HG02571 (cell line): ENCODE results near the gene DPYSL4.

Experiments used
- ATAC-seq: cut with Tn5 transposase; IDR thresholded peaks from one replicate; pipeline ENCODE4 v1.9.1; 2021; ENCODE audit warnings: mild to moderate bottlenecking, moderate library complexity; ENCODE audit not compliant: unreplicated experiment

Gene DPYSL4

DNA sequence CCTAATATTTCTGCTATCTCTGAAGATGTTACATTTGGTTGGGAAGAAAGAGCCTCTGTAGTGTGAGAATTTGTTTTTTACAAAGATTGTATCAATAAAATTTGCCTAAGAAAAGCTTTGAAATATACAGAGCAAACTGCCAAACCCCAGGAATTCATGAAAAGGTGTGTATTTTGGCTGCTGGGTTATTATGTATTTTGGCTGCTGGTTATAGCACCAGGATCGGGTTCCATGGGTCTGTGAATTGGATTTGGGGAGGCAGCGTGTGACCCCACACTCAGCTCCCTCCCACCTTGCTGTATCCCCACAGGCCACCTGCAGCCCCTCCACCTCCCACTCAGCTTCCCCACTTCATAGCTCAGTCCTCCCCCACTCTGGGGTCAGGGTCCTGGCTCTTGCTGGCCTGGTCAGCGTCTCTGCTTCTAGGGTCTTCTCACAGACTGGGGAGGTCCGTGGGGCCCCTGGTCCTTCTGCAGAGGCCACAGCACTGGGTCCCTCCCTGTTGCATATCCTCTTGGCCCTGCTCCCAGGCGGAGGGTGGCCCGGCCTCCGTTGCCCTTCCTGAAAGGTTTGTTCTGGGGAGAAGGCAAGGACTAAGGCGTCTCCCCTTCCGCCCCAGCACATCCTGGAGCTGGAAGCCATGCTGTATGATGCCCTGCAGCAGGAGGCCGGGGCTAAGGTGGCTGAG is 24.0 kb upstream of the DPYSL4 start:
- ATAC-seq = no peak

DNA sequence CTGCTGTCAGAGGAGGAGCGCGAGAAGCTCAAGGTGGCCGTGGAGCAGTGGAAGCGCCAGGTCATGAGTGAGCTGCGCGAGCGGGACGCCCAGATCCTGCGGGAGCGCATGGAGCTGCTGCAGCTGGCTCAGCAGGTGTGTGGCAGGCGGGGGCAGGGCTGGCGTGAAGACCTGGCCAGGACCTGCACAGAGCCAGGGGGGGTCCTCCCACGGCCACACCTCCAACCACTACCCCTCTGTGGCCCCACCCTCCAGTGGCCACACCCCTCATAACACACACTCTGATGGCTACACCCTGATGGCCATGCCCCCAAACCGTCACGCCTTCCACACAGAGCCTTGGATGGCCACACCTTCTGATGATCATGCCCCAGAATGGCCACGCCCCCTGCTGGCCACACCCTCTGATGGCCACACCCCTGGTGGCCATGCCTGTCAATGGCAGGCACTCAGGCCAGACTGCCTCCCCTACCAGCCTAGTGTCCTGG is 23.4 kb upstream of the DPYSL4 start:
- no peak for ATAC-seq

DNA sequence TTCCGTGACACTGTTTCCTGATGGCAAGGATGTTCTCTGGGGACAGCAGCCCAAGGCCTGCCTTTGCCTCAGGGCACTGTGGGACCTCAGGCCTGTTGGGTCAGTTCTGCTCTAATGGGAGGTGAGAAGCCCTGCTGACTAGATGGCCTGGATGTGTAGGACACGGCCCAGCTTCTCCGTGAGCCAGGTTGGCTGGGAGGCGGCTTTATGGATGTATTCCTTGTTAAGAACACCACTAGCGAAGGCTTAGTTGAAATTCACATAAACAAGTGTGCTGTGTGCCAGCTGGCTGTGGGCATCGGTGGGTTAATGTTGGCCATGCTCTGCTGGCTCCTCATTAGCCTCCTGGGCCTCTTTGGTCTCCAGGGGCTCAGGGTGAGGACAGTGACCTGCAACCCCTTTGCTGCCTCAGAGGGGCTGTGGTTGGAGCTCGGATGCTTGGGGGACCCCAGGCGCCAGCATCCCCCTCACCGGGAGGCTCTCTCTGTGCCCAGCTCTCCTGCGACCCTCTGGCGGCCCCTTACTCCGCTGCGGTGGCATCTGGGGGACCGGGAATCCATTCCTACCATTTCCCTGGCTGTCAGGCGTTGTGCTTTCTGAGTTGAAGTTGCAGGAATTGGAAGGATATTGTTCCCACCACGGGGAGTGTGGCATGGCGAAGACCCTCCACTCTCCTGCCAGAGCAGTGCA is 22.8 kb upstream of the DPYSL4 start:
- no peak for ATAC-seq

DNA sequence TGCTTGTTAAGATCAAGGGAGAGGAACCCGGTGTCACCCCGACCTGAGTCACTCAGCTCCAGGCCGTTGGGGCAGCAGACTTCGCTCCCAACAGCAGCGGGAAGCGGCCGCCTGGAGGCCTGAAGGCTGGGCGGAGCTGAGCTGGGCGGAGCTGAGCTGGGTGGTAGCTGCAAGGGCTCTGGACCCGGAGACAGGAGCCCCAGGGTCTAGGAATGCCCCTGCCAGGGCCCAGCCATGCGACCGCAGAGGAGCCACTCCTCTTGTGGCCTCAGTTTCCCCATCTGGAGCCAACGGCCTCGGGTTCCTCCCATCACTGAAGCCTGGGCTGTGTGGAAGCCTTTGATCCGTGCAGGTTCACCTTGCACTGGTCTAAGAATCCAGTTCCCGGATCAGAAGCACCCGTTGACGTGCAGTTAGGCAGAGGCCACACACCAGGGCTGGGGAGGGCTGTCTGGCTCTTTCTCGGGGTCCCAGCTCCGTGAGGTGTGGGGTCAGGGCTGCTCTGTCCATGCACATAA is 21.9 kb upstream of the DPYSL4 start:
- no peak for ATAC-seq

DNA sequence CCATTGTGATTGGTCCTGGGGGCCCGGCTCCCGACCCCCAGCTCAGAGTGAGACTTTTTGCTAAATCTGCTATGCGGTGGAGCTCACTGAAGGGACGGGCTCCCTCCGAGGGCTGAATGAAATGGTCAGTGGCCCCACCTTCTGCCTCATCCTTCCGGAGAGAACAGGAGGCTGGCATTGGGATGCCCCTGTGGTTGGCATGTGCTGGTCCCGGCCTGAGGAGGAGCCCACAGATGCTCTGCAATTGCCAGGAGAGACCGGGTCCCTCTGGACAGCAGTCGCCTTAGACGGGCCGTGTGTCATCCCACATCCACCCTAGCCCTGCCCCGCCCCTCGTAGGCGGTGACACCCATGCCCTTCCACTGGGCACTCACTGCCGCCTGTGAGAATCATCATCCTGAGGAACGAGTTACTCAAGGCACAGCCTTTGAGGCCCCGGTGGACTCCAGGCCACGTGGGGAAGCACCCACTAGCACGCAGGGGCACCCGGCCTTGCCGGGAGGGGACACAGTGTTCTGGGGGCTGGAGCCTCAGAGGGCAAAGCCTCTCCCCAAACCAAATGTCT is 21.2 kb upstream of the DPYSL4 start:
- no peak for ATAC-seq

- no peak for ATAC-seq
These were observed 20.4 kb upstream of the DPYSL4 start for GRCh38 chr10:132166216-132166950.

GRCh38 chr10:132167041-132167674 is 19.6 kb upstream of the DPYSL4 start:
- ATAC-seq = no peak

DNA sequence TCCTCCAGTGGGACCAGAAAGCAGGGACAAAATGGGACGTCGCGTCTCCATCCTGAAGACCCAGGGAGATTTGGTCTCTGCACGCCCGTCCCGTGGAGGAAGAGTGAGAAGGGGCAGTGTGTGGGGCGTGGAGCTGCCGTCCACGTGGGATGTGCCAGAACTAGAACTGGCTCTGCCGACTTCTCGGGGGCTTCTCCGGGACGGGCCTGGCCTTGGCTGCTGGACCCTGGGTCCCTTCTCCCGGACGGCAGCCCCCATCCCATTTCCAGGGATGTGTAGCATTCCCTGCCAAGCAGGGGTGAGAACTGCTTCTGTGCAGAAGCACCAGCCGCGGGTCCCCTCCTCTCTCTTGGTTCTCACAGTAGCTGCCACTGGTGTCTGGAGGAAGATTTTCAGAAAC is 18.8 kb upstream of the DPYSL4 start:
- no peak for ATAC-seq

- no peak for ATAC-seq
These were observed 18.1 kb upstream of the DPYSL4 start for GRCh38 chr10:132168571-132169030.

GRCh38 chr10:132169031-132169765 is 17.6 kb upstream of the DPYSL4 start:
- ATAC-seq = no peak

DNA sequence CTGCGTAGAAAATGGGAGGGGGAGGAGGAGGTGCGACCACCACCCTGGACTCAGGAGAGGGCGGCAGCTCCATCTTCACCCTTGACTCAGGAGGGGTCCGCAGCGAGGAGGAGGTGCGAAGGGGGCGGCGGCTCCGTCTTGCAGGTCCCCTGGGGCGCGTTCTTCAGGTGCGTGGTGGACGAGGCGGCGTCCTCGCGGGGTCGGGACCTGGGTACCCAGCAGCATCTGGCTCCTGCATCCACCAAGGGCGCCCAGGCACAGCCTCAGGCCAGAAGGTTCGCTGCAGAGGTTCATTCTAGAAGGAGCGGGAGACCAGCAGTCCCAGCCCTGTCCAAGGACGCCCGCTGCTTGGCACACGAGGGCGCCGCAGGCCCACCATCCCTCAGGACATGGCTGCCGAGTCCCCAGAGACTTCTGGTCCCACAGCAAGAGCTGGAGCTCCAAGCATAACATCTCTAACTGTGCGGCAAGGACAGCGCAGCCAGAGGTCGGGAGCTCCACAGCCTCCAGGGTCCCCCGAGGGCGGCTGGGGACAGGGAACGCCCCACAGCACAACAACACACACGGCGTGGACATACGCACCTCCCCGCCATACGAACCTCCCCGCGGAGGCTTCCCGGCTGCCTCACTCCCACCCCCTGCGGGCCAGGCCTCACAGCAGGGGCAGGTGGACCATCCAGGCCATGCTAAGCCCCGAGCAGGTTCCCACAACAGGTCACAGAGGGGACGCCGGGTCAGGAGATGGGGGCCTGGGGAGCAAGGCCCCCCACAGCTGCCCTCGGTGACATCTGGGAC is 16.8 kb upstream of the DPYSL4 start:
- ATAC-seq = no peak

- no peak for ATAC-seq
These were observed 16.0 kb upstream of the DPYSL4 start for GRCh38 chr10:132170561-132171361.

- no peak for ATAC-seq
These were observed 14.4 kb upstream of the DPYSL4 start for GRCh38 chr10:132172091-132173066.

- no peak for ATAC-seq
These were observed 13.6 kb upstream of the DPYSL4 start for GRCh38 chr10:132173185-132173584.

DNA sequence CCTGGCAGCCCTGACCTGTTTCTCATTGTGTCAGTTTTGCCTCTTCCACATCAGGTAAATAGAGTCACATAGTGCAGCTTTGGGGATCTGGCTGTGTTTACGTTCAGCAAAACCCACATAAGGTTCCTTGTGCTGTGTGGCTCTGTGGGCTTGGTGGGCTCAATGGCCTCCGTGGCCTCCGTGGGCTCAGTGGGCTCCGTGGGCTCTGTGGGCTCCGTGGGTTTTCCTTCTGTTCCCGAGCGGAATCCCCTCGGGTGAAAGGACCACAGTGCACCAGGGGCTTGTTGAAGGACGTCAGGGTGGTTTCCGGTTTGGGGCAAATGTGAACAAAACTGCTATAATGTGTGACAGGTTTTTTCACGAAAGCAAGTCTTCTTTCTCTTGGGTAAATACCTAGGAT is 12.5 kb upstream of the DPYSL4 start:
- ATAC-seq = no peak

- ATAC-seq = no peak
These were observed 11.3 kb upstream of the DPYSL4 start for GRCh38 chr10:132175408-132175807.

- no peak for ATAC-seq
These were observed 10.7 kb upstream of the DPYSL4 start for GRCh38 chr10:132175907-132176581.
